K562 (cell line): ENCODE results near the gene PAQR6. TPM values are rescaled to one million over a fixed set of nuclear protein-coding genes. Genes with fewer than 3 reads are reported as not detected.

ENCODE experiments used
- AFF1 ChIP-seq, 2 experiments: fragments of 450-650 bp; IDR thresholded peaks; 2 replicates each; pipeline ENCODE4 v1.6.1; 2018; ENCODE audit warnings: mild to moderate bottlenecking in 2 of 2, low read depth in 1 of 2; ENCODE audit not compliant: partially characterized antibody in 2 of 2
- EP400 ChIP-seq: fragments of 450-650 bp; IDR thresholded peaks from 2 replicates; pipeline ENCODE4 v1.6.1; 2017; ENCODE audit warnings: antibody characterized with exemption, mild to moderate bottlenecking, moderate library complexity
- FOXJ2 ChIP-seq: fragments of 200-800 bp; sonication (Bioruptor generic); IDR thresholded peaks from 2 replicates; pipeline ENCODE4 v1.6.1; 2016; ENCODE audit warnings: missing genetic modification characterization, missing compliant biosample characterization
- FOXK2 ChIP-seq, 2 experiments: fragments of 450-650 bp; IDR thresholded peaks in 1 of 2; conservative IDR thresholded peaks in 1 of 2; 2 replicates each; pipeline ENCODE4 v1.6.1; 2016; ENCODE audit warnings: low read depth in 2 of 2, mild to moderate bottlenecking in 1 of 2
- KLF10 ChIP-seq: fragments of 250-450 bp; sonication (Bioruptor Pico); IDR thresholded peaks from 2 replicates; pipeline ENCODE4 v1.6.1; 2021; ENCODE audit warnings: matching md5 sums
- MEIS2 ChIP-seq: fragments of 450-650 bp; IDR thresholded peaks from 2 replicates; pipeline ENCODE4 v1.6.1; 2014; ENCODE audit warnings: mild to moderate bottlenecking; ENCODE audit not compliant: partially characterized antibody
- PHB ChIP-seq: fragments of 250-450 bp; sonication (Bioruptor Pico); IDR thresholded peaks from 2 replicates; pipeline ENCODE4 v1.5.0; 2021
- PHF20 ChIP-seq: fragments of 450-650 bp; IDR thresholded peaks from 2 replicates; pipeline ENCODE4 v1.6.1; 2018; ENCODE audit not compliant: partially characterized antibody
- POLR2AphosphoS5 ChIP-seq: IDR thresholded peaks from 2 replicates; pipeline ENCODE4 v1.6.1; 2011; ENCODE audit warnings: mild to moderate bottlenecking, low read depth, low read length, moderate library complexity; ENCODE audit not compliant: control insufficient read depth, insufficient read depth
- POU5F1 ChIP-seq: fragments of 150-350 bp; IDR thresholded peaks from 2 replicates; pipeline ENCODE4 v1.6.1; 2014; ENCODE audit warnings: borderline replicate concordance, low read length, low read depth, mild to moderate bottlenecking; ENCODE audit not compliant: partially characterized antibody
- SPI1 ChIP-seq: IDR thresholded peaks from 2 replicates; pipeline ENCODE4 v1.6.1; 2011; ENCODE audit warnings: low read depth, low read length, control low read depth, borderline replicate concordance
- TRIM24 ChIP-seq, 2 experiments: fragments of 450-650 bp; IDR thresholded peaks; 2 replicates each; pipeline ENCODE4 v1.6.1; 2016
- ZBTB40 ChIP-seq, 2 experiments: fragments of 450-650 bp in 1 of 2; sonication (generic) in 1 of 2; formaldehyde crosslinking in 1 of 2; IDR thresholded peaks; 2 replicates each; pipeline versions ENCODE4 v1.7.1 to v1.9.0; 2016 to 2022; ENCODE audit warnings: inconsistent platforms in 1 of 2, mild to moderate bottlenecking in 1 of 2, missing genetic modification reagents in 1 of 2
- ZNF507 ChIP-seq: conservative IDR thresholded peaks from 2 replicates; pipeline ENCODE4 v1.6.1; 2017; ENCODE audit warnings: missing genetic modification characterization, missing compliant biosample characterization
- polyA plus RNA-seq, 8 experiments: library from polyadenylated mRNA; depleted of rRNA in 4 of 8; stranded (reverse) in 5 of 8; unstranded in 3 of 8; fragments of >200 nt; fragmentation: Nextera tagmentation in 2 of 8; fragmentation: Illumina TruSeq in 1 of 8; extraction: Ambion mirVana in 2 of 8; extraction: Trizol in 1 of 8; gene quantifications; 2 replicates each; pipeline versions ENCODE4 v1.2.1 to v1.2.3, GENCODE V29; 2011 to 2014; ENCODE audit warnings: inconsistent platforms in 1 of 8, missing spikeins in 1 of 8
- total RNA-seq, 7 experiments: library from RNA; depleted of rRNA in 6 of 7; stranded (reverse); fragments of >200 nt in 6 of 7; fragmentation: Illumina TruSeq in 2 of 7; extraction: Trizol in 2 of 7; gene quantifications; 2 replicates each; pipeline versions ENCODE4 v1.2.1 to v1.2.3, GENCODE V29; 2011 to 2021; ENCODE audit warnings: low replicate concordance in 1 of 7

The PAQR6 gene
- total and polyA plus RNA-seq, 9 of the 15 experiments (the other 6 are each of a cell fraction or from before 2014, with no cell fraction given), result 0.07 to 1.8 (median 0.62) TPM

GRCh38 chr1:156214024-156214748 lies 33.7 kb downstream of the PAQR6 start (continued):
- TF ChIP-seq AFF1 (IDR thresholded peaks at IDR 0.05; ENCODE audit: low read depth in 1 of 2, partially characterized antibody in 2 of 2), result no peak
- TF ChIP-seq PHB (CRISPR knock-in tag), result no peak
- no peak for TF ChIP-seq ZBTB40 (IDR thresholded peaks at IDR 0.05)
- no peak for TF ChIP-seq ZBTB40 (CRISPR knock-in tag; IDR thresholded peaks at IDR 0.05)
- 0 out of 2 replicates have a peak, but pooled peaks have one; percentile 18 for TF ChIP-seq FOXJ2 (tag)
- TF ChIP-seq POU5F1, result no peak
- peak; percentile 17; the same call in 1 of the 2 replicates for TF ChIP-seq EP400
- peak; percentile 36 to 58; a peak in 1 of 4 replicates for TF ChIP-seq FOXK2 (conservative IDR thresholded peaks at IDR 0.05 in 1 of 2, IDR thresholded peaks at IDR 0.05 in 1 of 2; ENCODE audit: low read depth in 2 of 2)
- no peak for TF ChIP-seq TRIM24 (IDR thresholded peaks at IDR 0.05)
- TF ChIP-seq SPI1, result peak; percentile 46; the same call in 1 of the 2 replicates
- TF ChIP-seq PHF20, result no peak
- peak; percentile 86 for TF ChIP-seq MEIS2
- no peak for TF ChIP-seq POLR2AphosphoS5
- no peak for TF ChIP-seq KLF10 (CRISPR knock-in tag)
- TF ChIP-seq ZNF507 (tag), result no peak
